Fibroblast of the aortic adventitia (primary cell): ENCODE data around the gene MAP4K3. TPM values are rescaled to one million over a fixed set of nuclear protein-coding genes. Genes with fewer than 3 reads are reported as not detected.

Experiments
- DNase-seq: peaks from one replicate; pipeline ENCODE4 v3.0.0-alpha.2; 2010; ENCODE audit warnings: low read depth
- H3K4me3 ChIP-seq: 2 replicates; pipeline ENCODE4 v1.5.1; 2011; ENCODE audit warnings: low read depth, mild to moderate bottlenecking, control low read depth, low read length, moderate library complexity
- total RNA-seq: library from RNA; depleted of rRNA; stranded (reverse); fragments of >200 nt; gene quantifications from 2 replicates; pipeline ENCODE4 v1.2.3, GENCODE V29; 2012; ENCODE audit warnings: low replicate concordance
- TF ChIP-seq, protein P1 (sequence below): IDR thresholded peaks from 2 replicates; pipeline ENCODE4 v1.5.1; 2011; ENCODE audit warnings: mild to moderate bottlenecking, low read length, control low read depth, inconsistent platforms; ENCODE audit not compliant: insufficient read depth

Gene MAP4K3
- total RNA-seq, 1 donor, result 48.0 TPM

DNA sequence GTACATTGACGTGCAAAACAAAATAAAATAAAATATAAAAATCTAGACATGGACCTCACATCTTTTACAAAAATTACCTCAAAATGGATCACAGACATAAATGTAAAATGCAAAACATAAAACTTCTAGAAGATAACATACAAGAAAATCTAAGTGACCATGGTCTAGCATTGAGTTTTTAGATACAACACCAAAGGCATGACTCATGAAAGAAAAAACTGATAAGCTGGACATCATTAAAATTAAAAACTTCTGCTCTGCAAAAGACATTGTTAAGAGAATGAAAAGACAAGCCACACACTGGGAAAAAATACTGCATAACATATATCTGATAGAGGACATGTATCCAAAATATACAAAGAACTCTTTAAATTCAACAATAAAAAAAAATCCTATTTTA lies 14.4 kb downstream of the MAP4K3 start:
- TF ChIP-seq, protein P1, sequence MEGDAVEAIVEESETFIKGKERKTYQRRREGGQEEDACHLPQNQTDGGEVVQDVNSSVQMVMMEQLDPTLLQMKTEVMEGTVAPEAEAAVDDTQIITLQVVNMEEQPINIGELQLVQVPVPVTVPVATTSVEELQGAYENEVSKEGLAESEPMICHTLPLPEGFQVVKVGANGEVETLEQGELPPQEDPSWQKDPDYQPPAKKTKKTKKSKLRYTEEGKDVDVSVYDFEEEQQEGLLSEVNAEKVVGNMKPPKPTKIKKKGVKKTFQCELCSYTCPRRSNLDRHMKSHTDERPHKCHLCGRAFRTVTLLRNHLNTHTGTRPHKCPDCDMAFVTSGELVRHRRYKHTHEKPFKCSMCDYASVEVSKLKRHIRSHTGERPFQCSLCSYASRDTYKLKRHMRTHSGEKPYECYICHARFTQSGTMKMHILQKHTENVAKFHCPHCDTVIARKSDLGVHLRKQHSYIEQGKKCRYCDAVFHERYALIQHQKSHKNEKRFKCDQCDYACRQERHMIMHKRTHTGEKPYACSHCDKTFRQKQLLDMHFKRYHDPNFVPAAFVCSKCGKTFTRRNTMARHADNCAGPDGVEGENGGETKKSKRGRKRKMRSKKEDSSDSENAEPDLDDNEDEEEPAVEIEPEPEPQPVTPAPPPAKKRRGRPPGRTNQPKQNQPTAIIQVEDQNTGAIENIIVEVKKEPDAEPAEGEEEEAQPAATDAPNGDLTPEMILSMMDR, result no peak
- no peak overlapping the region for H3K4me3 ChIP-seq
- DNase-seq, result peak; percentile 39

DNA sequence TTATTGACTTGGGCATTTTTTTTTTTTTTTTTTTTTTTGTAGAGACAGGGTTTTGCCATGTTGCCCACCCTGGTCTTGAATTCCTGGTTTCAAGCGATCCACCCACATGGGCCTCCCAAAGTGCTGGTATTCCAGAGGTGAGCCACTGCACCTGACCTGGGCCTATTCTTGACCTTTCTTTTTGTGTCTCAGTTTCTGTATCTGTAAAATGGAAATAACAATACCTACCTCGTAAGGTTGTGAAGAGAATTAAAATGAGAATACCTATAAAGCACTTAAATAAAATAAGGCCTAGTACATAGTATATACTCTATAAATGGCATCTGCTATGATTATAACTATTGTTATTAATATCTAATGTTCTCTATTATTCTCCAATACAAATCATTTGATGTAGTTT lies 15.7 kb downstream of the MAP4K3 start:
- H3K4me3 ChIP-seq, result no peak overlapping the region
- TF ChIP-seq, protein P1, result no peak
- no peak for DNase-seq

DNA sequence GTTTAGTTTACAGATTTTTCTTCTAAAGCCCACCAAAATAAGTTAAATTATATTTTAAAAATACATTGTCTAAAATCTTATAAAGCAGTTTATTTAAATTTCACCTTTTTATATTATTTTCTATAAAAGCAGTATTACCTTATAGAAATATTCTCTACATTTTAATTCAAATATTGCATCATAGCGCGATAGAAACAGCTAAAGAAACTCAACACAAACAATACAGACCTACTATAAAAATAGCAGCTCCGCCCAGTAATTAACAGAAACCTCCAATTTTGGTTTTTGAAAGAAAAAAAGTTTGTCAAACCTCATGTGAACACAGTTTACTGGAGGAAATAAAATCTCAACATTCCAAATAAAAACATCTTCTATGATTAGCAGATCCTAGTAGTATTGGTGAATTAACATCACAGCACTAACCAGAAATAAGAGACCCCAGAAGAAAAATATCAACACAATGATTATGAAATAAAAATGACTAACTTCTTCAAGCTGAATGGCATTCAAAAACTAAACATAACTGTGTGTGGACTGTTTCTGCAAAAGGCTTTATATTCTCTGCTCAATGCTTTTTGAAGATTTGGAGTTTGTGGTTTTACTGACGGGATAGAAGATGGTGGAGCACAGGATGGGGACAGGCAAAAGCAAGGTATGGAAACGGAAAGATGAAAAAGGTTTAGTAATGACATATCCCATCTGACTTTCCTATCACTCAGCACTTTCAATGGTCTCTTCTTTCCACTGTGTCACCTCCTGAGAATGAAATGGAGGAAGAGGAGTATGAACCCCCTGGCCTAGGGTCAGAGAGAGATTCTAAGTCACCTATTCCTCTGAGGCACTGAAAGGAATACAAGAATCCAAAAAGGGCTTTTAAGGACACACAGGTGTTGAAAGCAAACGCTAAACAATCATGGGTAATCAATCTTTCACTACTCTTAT lies 17.5 kb downstream of the MAP4K3 start:
- TF ChIP-seq, protein P1, result no peak
- peak; percentile 24 for DNase-seq
- H3K4me3 ChIP-seq, result no peak overlapping the region

DNA sequence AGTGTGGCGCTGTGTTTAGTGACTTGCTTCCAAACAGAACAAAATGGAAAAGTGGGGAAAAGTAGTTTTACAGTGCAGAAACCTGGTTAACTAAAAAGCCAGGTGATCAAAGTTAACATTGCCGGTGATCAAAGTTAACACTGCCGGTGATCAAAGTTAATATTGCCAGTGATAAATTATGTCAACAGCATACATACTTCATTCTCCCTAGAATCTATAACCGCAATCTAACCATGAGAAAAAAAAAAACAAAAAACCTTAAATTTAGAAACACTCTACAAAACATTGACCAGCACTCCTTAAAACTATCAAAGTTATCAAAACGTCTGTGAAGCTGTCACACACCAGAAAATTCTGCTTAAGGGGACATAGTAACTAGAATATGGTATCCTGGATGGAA lies 18.6 kb downstream of the MAP4K3 start:
- no peak for DNase-seq
- TF ChIP-seq, protein P1, result no peak
- no peak overlapping the region for H3K4me3 ChIP-seq

GRCh38 chr2:39416140-39416539 lies 20.9 kb downstream of the MAP4K3 start:
- no peak overlapping the region for H3K4me3 ChIP-seq
- TF ChIP-seq, protein P1, result no peak
- peak; percentile 83 for DNase-seq

DNA sequence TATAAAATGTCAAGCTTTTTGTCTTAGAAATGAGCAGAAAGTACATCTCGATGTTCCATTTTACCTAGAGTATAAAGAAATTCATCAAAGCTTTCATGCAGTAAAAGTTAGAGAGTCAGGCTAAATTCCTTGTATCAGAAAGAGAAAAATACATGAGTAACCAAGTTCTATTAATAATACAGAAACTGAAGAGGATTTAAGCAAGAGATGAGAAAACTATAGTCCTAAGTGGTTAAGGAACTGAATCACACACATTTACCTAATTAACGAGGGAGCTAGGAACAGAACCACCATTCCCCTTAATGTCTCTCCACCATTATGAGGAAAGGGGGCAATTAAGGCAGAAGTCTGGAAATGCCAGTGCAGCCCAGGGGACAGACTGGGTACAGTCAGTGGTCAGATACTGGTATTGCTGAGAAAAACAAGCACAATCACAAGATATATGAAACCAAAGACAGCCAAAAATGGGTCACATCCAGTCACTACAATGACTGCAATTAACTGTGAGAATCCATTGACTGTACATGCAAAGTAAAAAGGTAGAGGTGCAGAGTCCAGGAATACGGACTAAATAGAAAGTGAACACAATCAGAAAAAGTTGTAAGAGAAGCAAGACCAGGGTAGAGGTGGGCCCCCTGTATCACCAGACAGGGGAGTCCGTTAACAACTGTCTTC lies 23.9 kb downstream of the MAP4K3 start:
- DNase-seq, result no peak
- H3K4me3 ChIP-seq, result no peak overlapping the region

More for the DNA sequence above, 23.9 kb downstream of the MAP4K3 start:
- TF ChIP-seq, protein P1, result no peak
